ENCODE measurements around the gene MDC1.
A peak's percentile ranks its signal among the peaks of the same experiment; 100 is the strongest.

The MDC1 gene

GRCh38 chr6:30707281-30707850 is 9.7 kb downstream of the MDC1 start:
- Histone ChIP-seq H3K27ac (no peak overlapping the region), H3K4me1 (peaks cover 12% of the 10 kb centered on the region), H3K4me3 (no peak overlapping the region), H3K4me2 (no peak overlapping the region), H4K20me1 (no peaks in the 10 kb centered on the region), H3K27me3 (no peaks in the 10 kb centered on the region), H3K36me3 (peaks cover 99% of the 10 kb centered on the region), H3K9me3 (no peaks in the 10 kb centered on the region), H3K9ac (0 out of 2 replicates have a peak overlapping the region, but pooled peaks have one; percentile 21)
- TF ChIP-seq Cebpa-rat (IDR thresholded peaks at IDR 0.05), result no peak

GRCh38 chr6:30705620-30706019 is 11.5 kb downstream of the MDC1 start:
- no peak for TF ChIP-seq Cebpa-rat (IDR thresholded peaks at IDR 0.05)
- Histone ChIP-seq H3K27ac (no peak overlapping the region), H3K4me2 (no peak overlapping the region), H3K9me3 (no peaks in the 10 kb centered on the region), H3K4me3 (no peak overlapping the region), H3K27me3 (no peaks in the 10 kb centered on the region), H3K36me3 (peaks cover 99% of the 10 kb centered on the region), H3K9ac (no peak overlapping the region), H3K4me1 (no peaks in the 10 kb centered on the region), H4K20me1 (no peaks in the 10 kb centered on the region)

- H3K4me3 ChIP-seq, result no peak overlapping the region
- H3K27ac ChIP-seq, result no peak overlapping the region
- peaks cover 99% of the 10 kb centered on the region for H3K36me3 ChIP-seq
Observed at GRCh38 chr6:30703821-30704220, 13.3 kb downstream of the MDC1 start.

GRCh38 chr6:30703011-30703410 is 14.1 kb downstream of the MDC1 start:
- Histone ChIP-seq H3K27ac (no peak overlapping the region), H3K4me3 (no peak overlapping the region), H3K9ac (no peak overlapping the region), H3K27me3 (no peaks in the 10 kb centered on the region), H3K9me3 (no peaks in the 10 kb centered on the region), H3K4me1 (no peaks in the 10 kb centered on the region), H3K36me3 (peaks cover 96% of the 10 kb centered on the region), H4K20me1 (no peaks in the 10 kb centered on the region), H3K4me2 (no peak overlapping the region)
- no peak for TF ChIP-seq Cebpa-rat (IDR thresholded peaks at IDR 0.05)

More at GRCh38 chr6:30703821-30704220, 13.3 kb downstream of the MDC1 start:
- no peak for TF ChIP-seq Cebpa-rat (IDR thresholded peaks at IDR 0.05)
- no peak overlapping the region for H3K4me2 ChIP-seq
- no peaks in the 10 kb centered on the region for H4K20me1 ChIP-seq
- no peaks in the 10 kb centered on the region for H3K4me1 ChIP-seq
- H3K9ac ChIP-seq, result no peak overlapping the region
- no peaks in the 10 kb centered on the region for H3K9me3 ChIP-seq
- no peaks in the 10 kb centered on the region for H3K27me3 ChIP-seq

GRCh38 chr6:30700340-30700739 is 16.7 kb downstream of the MDC1 start:
- H3K36me3 ChIP-seq, result peaks cover 88% of the 10 kb centered on the region
- no peaks in the 10 kb centered on the region for H3K27me3 ChIP-seq
- no peak overlapping the region for H3K4me3 ChIP-seq
- no peaks in the 10 kb centered on the region for H3K9me3 ChIP-seq
- no peaks in the 10 kb centered on the region for H3K4me1 ChIP-seq
- no peak for TF ChIP-seq Cebpa-rat (IDR thresholded peaks at IDR 0.05)
- H3K9ac ChIP-seq, result no peak overlapping the region
- H3K27ac ChIP-seq, result no peak overlapping the region
- H3K4me2 ChIP-seq, result no peak overlapping the region
- no peaks in the 10 kb centered on the region for H4K20me1 ChIP-seq

GRCh38 chr6:30696432-30696831 is 20.6 kb downstream of the MDC1 start:
- peaks cover 11% of the 10 kb centered on the region for H3K4me1 ChIP-seq
- no peaks in the 10 kb centered on the region for H3K27me3 ChIP-seq
- H3K36me3 ChIP-seq, result peaks cover 49% of the 10 kb centered on the region
- no peaks in the 10 kb centered on the region for H3K9me3 ChIP-seq
- TF ChIP-seq Cebpa-rat (IDR thresholded peaks at IDR 0.05), result no peak
- H3K27ac ChIP-seq, result no peak overlapping the region
- H3K9ac ChIP-seq, result no peak overlapping the region
- H4K20me1 ChIP-seq, result no peaks in the 10 kb centered on the region
- no peak overlapping the region for H3K4me2 ChIP-seq
- H3K4me3 ChIP-seq, result no peak overlapping the region

GRCh38 chr6:30691208-30691847 is 25.8 kb downstream of the MDC1 start:
- peaks cover 7% of the 10 kb centered on the region; the same call in 1 of the 2 replicates for H3K36me3 ChIP-seq
- peak overlapping the region; percentile 100 for H3K9ac ChIP-seq
- TF ChIP-seq Cebpa-rat (IDR thresholded peaks at IDR 0.05), result no peak
- H3K9me3 ChIP-seq, result no peaks in the 10 kb centered on the region
- H3K4me2 ChIP-seq, result peak overlapping the region; percentile 100
- H3K4me3 ChIP-seq, result peak overlapping the region; percentile 91
- no peaks in the 10 kb centered on the region for H4K20me1 ChIP-seq
- H3K27ac ChIP-seq, result peak overlapping the region; percentile 100
- H3K27me3 ChIP-seq, result no peaks in the 10 kb centered on the region
- peaks cover 34% of the 10 kb centered on the region for H3K4me1 ChIP-seq

GRCh38 chr6:30690403-30691207 is 26.5 kb downstream of the MDC1 start, which contains the start of gene NRM:
TSS of gene NRM (minus strand) at chr6:30690984. CDS start at chr6:30690974, 10 bp downstream.
- H3K9me3 ChIP-seq, result no peaks in the 10 kb centered on the region
- no peaks in the 10 kb centered on the region for H3K27me3 ChIP-seq
- peaks cover under 1% of the 10 kb centered on the region; the same call in 1 of the 2 replicates for H4K20me1 ChIP-seq
- peaks cover 34% of the 10 kb centered on the region for H3K4me1 ChIP-seq
- H3K36me3 ChIP-seq, result peaks cover 3% of the 10 kb centered on the region; the same call in 1 of the 2 replicates
- TF ChIP-seq Cebpa-rat (IDR thresholded peaks at IDR 0.05), result no peak
- peak within 1 kb of the TSS; percentile 91 for H3K4me3 ChIP-seq
- peak within 1 kb of the TSS; percentile 100 for H3K9ac ChIP-seq
- peak within 1 kb of the TSS; percentile 100 for H3K27ac ChIP-seq
- H3K4me2 ChIP-seq, result peak within 1 kb of the TSS; percentile 100

- Histone ChIP-seq H3K27ac (peak overlapping the region; percentile 100), H3K4me3 (peak overlapping the region; percentile 91), H3K4me2 (peak overlapping the region; percentile 100), H3K4me1 (peaks cover 34% of the 10 kb centered on the region), H4K20me1 (peaks cover 7% of the 10 kb centered on the region; the same call in 1 of the 2 replicates), H3K36me3 (peaks cover 3% of the 10 kb centered on the region; the same call in 1 of the 2 replicates), H3K9me3 (no peaks in the 10 kb centered on the region), H3K27me3 (no peaks in the 10 kb centered on the region), H3K9ac (peak overlapping the region; percentile 100)
- TF ChIP-seq Cebpa-rat (IDR thresholded peaks at IDR 0.05), result no peak
Observed at GRCh38 chr6:30689985-30690384, 27.1 kb downstream of the MDC1 start.
